Type B pancreatic cell (in vitro differentiated cells): ENCODE data around the gene CYB5A. TPM values are rescaled to one million over a fixed set of nuclear protein-coding genes. Genes with fewer than 3 reads are reported as not detected.

ENCODE experiments used
- DNase-seq: peaks from one replicate; pipeline ENCODE4 v3.0.0; 2021; ENCODE audit warnings: mixed read lengths; ENCODE audit not compliant: unreplicated experiment; ENCODE audit errors: extremely low spot score
- H3K27ac Mint-ChIP-seq: 2 replicates; pipeline ENCODE4 v1.8.0; 2021; ENCODE audit warnings: mild to moderate bottlenecking, mixed read lengths
- H3K27me3 Mint-ChIP-seq: 2 replicates; pipeline ENCODE4 v1.8.0; 2021; ENCODE audit warnings: mixed read lengths
- H3K36me3 Mint-ChIP-seq: 2 replicates; pipeline ENCODE4 v1.8.0; 2021; ENCODE audit warnings: mixed read lengths
- H3K4me1 Mint-ChIP-seq: one replicate; pipeline ENCODE4 v1.8.0; 2021; ENCODE audit warnings: mixed read lengths; ENCODE audit not compliant: unreplicated experiment
- H3K4me3 Mint-ChIP-seq: 2 replicates; pipeline ENCODE4 v1.8.0; 2021; ENCODE audit warnings: mild to moderate bottlenecking, mixed read lengths
- H3K9me3 Mint-ChIP-seq: 2 replicates; pipeline ENCODE4 v1.8.0; 2021; ENCODE audit warnings: mixed read lengths
- total RNA-seq: library from RNA; stranded (reverse); gene quantifications from 2 replicates; pipeline ENCODE4 v1.2.1, GENCODE V29; 2021; ENCODE audit warnings: low replicate concordance
- TF ChIP-seq, protein P1 (sequence below): fragments of 200-600 bp; sonication (generic); conservative IDR thresholded peaks from 2 replicates; pipeline ENCODE4 v1.5.0; 2021; ENCODE audit warnings: antibody characterized with exemption, mild to moderate bottlenecking

The CYB5A gene
- total RNA-seq, 1 donor from 2014 or later: 74.9 TPM

DNA sequence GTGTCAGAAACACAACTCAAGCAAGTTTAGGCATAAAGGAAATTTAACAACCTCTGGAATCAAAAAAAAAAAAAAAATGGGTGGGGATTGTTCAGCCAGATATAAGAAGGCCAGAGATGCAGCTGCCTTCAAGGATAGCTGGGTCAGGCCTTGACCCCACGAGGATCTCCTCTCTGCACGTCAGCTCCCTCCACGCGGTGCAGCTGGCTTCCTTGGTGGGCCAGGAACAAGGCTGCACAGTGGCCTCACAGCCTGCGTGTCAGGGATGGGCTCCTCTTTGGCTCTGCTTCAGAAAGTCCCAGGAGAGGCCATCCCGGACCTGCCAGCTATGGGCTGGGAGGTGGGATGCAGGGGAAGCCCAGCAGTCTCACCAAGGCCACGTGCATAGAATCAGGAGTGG lies 88.0 kb downstream of the CYB5A start:
- Mint-ChIP-seq H3K4me3 (no peak overlapping the region), H3K36me3 (no peaks in the 10 kb centered on the region), H3K27me3 (no peaks in the 10 kb centered on the region), H3K9me3 (no peaks in the 10 kb centered on the region), H3K27ac (no peak overlapping the region), H3K4me1 (peaks cover 4% of the 10 kb centered on the region)
- TF ChIP-seq, protein P1, sequence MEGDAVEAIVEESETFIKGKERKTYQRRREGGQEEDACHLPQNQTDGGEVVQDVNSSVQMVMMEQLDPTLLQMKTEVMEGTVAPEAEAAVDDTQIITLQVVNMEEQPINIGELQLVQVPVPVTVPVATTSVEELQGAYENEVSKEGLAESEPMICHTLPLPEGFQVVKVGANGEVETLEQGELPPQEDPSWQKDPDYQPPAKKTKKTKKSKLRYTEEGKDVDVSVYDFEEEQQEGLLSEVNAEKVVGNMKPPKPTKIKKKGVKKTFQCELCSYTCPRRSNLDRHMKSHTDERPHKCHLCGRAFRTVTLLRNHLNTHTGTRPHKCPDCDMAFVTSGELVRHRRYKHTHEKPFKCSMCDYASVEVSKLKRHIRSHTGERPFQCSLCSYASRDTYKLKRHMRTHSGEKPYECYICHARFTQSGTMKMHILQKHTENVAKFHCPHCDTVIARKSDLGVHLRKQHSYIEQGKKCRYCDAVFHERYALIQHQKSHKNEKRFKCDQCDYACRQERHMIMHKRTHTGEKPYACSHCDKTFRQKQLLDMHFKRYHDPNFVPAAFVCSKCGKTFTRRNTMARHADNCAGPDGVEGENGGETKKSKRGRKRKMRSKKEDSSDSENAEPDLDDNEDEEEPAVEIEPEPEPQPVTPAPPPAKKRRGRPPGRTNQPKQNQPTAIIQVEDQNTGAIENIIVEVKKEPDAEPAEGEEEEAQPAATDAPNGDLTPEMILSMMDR: no peak
- no peak for DNase-seq

Other genes starting within 250 kb of the CYB5A start
- gene FBXO15, start 144.1 kb downstream of the CYB5A start, total RNA-seq: 2.0 and 4.7 TPM in 2 replicates
- 40.2 and 44.8 TPM in 2 replicates for gene TIMM21, start 143.4 kb downstream of the CYB5A start, total RNA-seq
- gene C18orf63, start 23.9 kb upstream of the CYB5A start, total RNA-seq: not detected in 2 replicates
- 0.26 and 0.36 TPM in 2 replicates for gene DIPK1C, start 165.3 kb upstream of the CYB5A start, total RNA-seq
- gene CNDP2, start 204.4 kb upstream of the CYB5A start, total RNA-seq: 197 and 248 TPM in 2 replicates
- gene CNDP1, start 242.5 kb upstream of the CYB5A start, total RNA-seq: 0.48 and 0.67 TPM in 2 replicates